Cardiac fibroblast (primary cell): ENCODE measurements around the gene DCDC2.
"Not testable (repeated sequence)": the region's sequence is repeated elsewhere in the genome, so short reads cannot be mapped to it uniquely, and the experiment has no call there.

Experiments used
- DNase-seq, 2 donors: peaks; one replicate each; pipeline versions ENCODE4 v3.0.0 to v3.0.0-alpha.2; 2010; ENCODE audit warnings: low read depth in 2 of 2
- H3K4me3 ChIP-seq, 2 donors: replicated peaks in 1 of 2; 1 replicate in 1 of 2; 2 replicates in 1 of 2; pipeline ENCODE4 v1.5.1; 2011; ENCODE audit warnings: low read depth in 2 of 2, low read length in 2 of 2, mild to moderate bottlenecking in 2 of 2, moderate library complexity in 1 of 2
- CTCF ChIP-seq: IDR thresholded peaks from one replicate; pipeline ENCODE4 v1.5.1; 2011; ENCODE audit warnings: low read depth, mild to moderate bottlenecking, low read length, inconsistent platforms

The DCDC2 gene

GRCh38 chr6:24324617-24325016 lies 33.2 kb downstream of the DCDC2 start:
- no peak for TF ChIP-seq CTCF
- H3K4me3 ChIP-seq: no peak overlapping the region
- DNase-seq: no peak

GRCh38 chr6:24323632-24324337 lies 34.1 kb downstream of the DCDC2 start:
- no peak for TF ChIP-seq CTCF
- DNase-seq: peak; percentile 31 to 32
- H3K4me3 ChIP-seq: no peak overlapping the region

- H3K4me3 ChIP-seq: no peak overlapping the region
- DNase-seq: no peak
Measured at GRCh38 chr6:24322924-24323323, 34.9 kb downstream of the DCDC2 start.

GRCh38 chr6:24322446-24322845 lies 35.4 kb downstream of the DCDC2 start:
- not testable (repeated sequence) for H3K4me3 ChIP-seq, DNase-seq

More at GRCh38 chr6:24322924-24323323, 34.9 kb downstream of the DCDC2 start:
- TF ChIP-seq CTCF: no peak

- TF ChIP-seq CTCF: no peak
- H3K4me3 ChIP-seq: no peak overlapping the region
- DNase-seq: peak; percentile 47 to 71
Measured at GRCh38 chr6:24321538-24322162, 36.2 kb downstream of the DCDC2 start.

GRCh38 chr6:24313251-24314141 lies 44.4 kb downstream of the DCDC2 start:
- no peak for TF ChIP-seq CTCF
- no peak overlapping the region for H3K4me3 ChIP-seq
- peak; percentile 75 to 86 for DNase-seq

GRCh38 chr6:24311775-24312174 lies 46.1 kb downstream of the DCDC2 start:
- not testable (repeated sequence) for H3K4me3 ChIP-seq, DNase-seq
